GM12872 (cell line): ENCODE data around the gene CREBBP.

Experiments used
- CTCF ChIP-seq: IDR thresholded peaks from 3 replicates; pipeline ENCODE4 v1.5.1; 2011; ENCODE audit warnings: low read depth, mild to moderate bottlenecking, low read length, moderate library complexity; ENCODE audit not compliant: insufficient read depth

Gene CREBBP

DNA sequence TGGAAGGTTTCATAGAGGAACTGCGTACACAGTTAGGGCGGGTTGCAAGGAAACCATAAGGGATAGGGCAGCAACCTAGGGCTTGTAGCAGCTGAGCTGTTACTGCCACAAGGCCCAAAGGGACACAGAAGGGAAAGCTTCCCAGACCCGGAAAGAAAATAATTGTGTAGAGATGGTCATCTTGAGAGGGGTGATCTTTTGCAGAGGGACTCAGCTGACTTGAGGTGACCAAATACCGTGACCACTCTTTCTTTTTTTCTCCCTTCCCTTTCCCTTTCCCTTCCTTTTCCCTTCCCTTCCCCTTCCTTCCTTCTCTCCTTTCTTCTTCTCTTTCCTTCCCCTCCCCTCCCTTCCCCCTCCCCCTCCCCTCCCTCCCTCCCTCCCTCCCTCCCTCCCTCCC is 8.5 kb upstream of the CREBBP start:
- TF ChIP-seq CTCF: no peak

- TF ChIP-seq CTCF: no peak
Measured at GRCh38 chr16:3884398-3884797, 3.9 kb upstream of the CREBBP start.

- no peak for TF ChIP-seq CTCF
Measured at GRCh38 chr16:3882531-3882930, 2.0 kb upstream of the CREBBP start.

- no peak for TF ChIP-seq CTCF
Measured at GRCh38 chr16:3881499-3881990, 1.0 kb upstream of the CREBBP start.

DNA sequence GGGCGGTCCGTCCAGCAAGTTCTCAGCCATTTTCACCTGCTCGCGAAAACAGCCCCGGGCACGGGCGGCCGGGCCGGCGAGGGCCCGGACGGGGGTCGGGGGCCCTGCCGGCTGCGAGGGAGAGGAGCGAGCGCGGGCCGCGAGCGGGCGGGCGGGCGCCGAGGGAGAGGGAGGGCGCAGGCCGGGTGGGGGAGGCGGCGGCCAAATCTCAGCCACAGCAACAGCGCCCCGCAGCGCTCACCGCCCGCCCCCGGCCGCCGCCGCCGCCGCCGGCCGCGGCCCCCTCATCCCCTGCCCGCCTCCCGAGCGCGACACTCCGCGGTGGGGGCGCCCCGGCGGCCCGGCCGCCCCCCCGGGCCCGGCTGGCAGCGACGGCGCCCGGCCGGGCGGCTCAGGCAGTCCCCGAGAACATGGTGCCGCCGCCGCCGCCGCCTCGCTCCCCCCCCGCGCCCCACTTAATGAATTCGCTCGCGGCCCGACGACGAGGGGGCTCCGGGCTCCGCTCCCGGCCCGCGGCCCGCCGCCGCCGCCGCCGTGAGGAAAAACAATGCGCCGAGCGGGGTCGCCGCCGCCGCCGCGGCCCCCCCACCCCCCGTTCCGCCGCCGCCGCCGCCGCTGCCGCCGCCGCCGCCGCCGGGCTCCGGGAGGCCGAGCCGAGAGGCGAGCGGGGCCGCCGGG is 487 bp downstream of the CREBBP start:
- TF ChIP-seq CTCF: peak; percentile 27; the same call in 1 of the 3 replicates

- TF ChIP-seq CTCF: 0 out of 3 replicates have a peak, but pooled peaks have one; percentile 11
Measured at GRCh38 chr16:3879258-3879886, 1.1 kb downstream of the CREBBP start.

DNA sequence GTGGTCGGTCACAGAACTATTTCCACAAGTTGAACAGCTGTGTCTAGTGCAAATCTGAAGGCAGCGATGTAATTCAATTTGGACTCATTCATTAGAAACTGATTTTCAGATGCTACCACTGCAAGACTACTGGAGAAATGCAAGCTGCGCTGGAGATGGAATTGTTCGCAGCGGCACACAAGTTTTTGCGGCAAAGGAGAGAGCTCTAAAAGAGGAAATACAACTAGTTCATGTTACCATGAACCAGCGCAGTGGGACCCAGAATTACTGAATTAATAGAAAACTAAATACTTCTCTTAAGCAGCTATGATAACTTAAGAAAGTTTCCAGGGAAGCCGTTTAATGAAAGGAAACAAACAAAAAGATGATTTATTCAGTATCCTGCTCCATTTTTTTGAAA is 1.9 kb downstream of the CREBBP start:
- TF ChIP-seq CTCF: no peak
